Breast epithelium (tissue), 4 donors: ENCODE data around the gene APOL3. TPM values are rescaled to one million over a fixed set of nuclear protein-coding genes. Genes with fewer than 3 reads are reported as not detected.

Experiments used
- DNase-seq, 2 donors: peaks; one replicate each; pipeline ENCODE4 v3.0.0-alpha.2; 2019; ENCODE audit warnings: low spot score in 2 of 2
- H3K27ac ChIP-seq, 2 donors: fragments of 200-600 bp; sonication (generic) in 1 of 2; one replicate each; pipeline ENCODE4 v1.5.1; 2016 to 2019; ENCODE audit warnings: mild to moderate bottlenecking in 1 of 2
- H3K27me3 ChIP-seq, 2 donors: fragments of 200-600 bp; sonication (generic) in 1 of 2; one replicate each; pipeline versions ENCODE4 v1.5.1 to v1.6.0; 2017 to 2019; ENCODE audit warnings: control low read depth in 1 of 2, mild to moderate bottlenecking in 1 of 2
- H3K36me3 ChIP-seq: fragments of 200-600 bp; one replicate; pipeline ENCODE4 v1.5.1; 2019
- H3K4me1 ChIP-seq, 2 donors: fragments of 200-600 bp; sonication (generic); one replicate each; pipeline ENCODE4 v1.5.1; 2016 to 2019; ENCODE audit warnings: control low read depth in 1 of 2
- H3K4me3 ChIP-seq, 3 donors: fragments of 200-600 bp; sonication (generic); 1 replicate in 2 of 3; 2 replicates in 1 of 3; pipeline ENCODE4 v1.5.1; 2016 to 2019; ENCODE audit warnings: mild to moderate bottlenecking in 3 of 3, moderate library complexity in 2 of 3
- H3K9me3 ChIP-seq, 2 donors: fragments of 200-600 bp; sonication (generic) in 1 of 2; one replicate each; pipeline ENCODE4 v1.5.1; 2016 to 2019; ENCODE audit warnings: control low read depth in 1 of 2
- CTCF ChIP-seq, 3 donors: fragments of 450-650 bp; IDR thresholded peaks; one replicate each; pipeline ENCODE4 v1.5.1; 2016 to 2017; ENCODE audit warnings: antibody characterized with exemption in 3 of 3, mild to moderate bottlenecking in 3 of 3, moderate library complexity in 3 of 3
- POLR2A ChIP-seq: fragments of 450-650 bp; IDR thresholded peaks from one replicate; pipeline ENCODE4 v1.6.1; 2016; ENCODE audit warnings: antibody characterized with exemption, mild to moderate bottlenecking, moderate library complexity
- POLR2AphosphoS5 ChIP-seq, 3 donors: sonication (generic); formaldehyde crosslinking; IDR thresholded peaks; one replicate each; pipeline ENCODE4 v1.6.1; 2017; ENCODE audit warnings: antibody characterized with exemption in 3 of 3
- intact Hi-C: fragments of 100-400 bp; cut with DNase I; formaldehyde crosslinking; loops from one replicate; pipeline ENCODE4 v1.15.1; 2023; ENCODE audit warnings: low total_unique reads
- total RNA-seq, 3 donors: library from RNA; depleted of rRNA; stranded (reverse); fragments of >200 nt; gene quantifications; one replicate each; pipeline ENCODE4 v1.1.0, GENCODE V29; 2016

The APOL3 gene
- total RNA-seq, 3 donors from 2014 or later = 46.5 to 130 (median 101) TPM

GRCh38 chr22:36117053-36117554, 43.5 kb downstream of the APOL3 start:
- Histone ChIP-seq H3K27me3 (no peaks in the 10 kb centered on the region), H3K4me3 (no peak overlapping the region), H3K27ac (no peak overlapping the region), H3K4me1 (no peaks in the 10 kb centered on the region), H3K9me3 (no peaks in the 10 kb centered on the region), H3K36me3 (no peaks in the 10 kb centered on the region)
- no peak for TF ChIP-seq POLR2AphosphoS5 (IDR thresholded peaks at IDR 0.05)
- no peak for TF ChIP-seq POLR2A
- no peak for TF ChIP-seq CTCF (IDR thresholded peaks at IDR 0.05)
- intact Hi-C loops = loop anchor here (10.0 kb wide), 1 partner anchor 502 kb away; the partner anchor contains the start of gene MB
- DNase-seq = no peak

- TF ChIP-seq POLR2A = no peak
- TF ChIP-seq POLR2AphosphoS5 (IDR thresholded peaks at IDR 0.05) = no peak
- TF ChIP-seq CTCF (IDR thresholded peaks at IDR 0.05) = no peak
- no peaks in the 10 kb centered on the region for H3K27me3 ChIP-seq
- H3K36me3 ChIP-seq = no peaks in the 10 kb centered on the region
- no peaks in the 10 kb centered on the region for H3K4me1 ChIP-seq
- H3K9me3 ChIP-seq = no peaks in the 10 kb centered on the region
- no peak for DNase-seq
- no peak overlapping the region for H3K4me3 ChIP-seq
- intact Hi-C loops = loop anchor here (10.0 kb wide), 1 partner anchor 501 kb away; the partner anchor contains the start of gene MB
- no peak overlapping the region for H3K27ac ChIP-seq
These were observed 44.4 kb downstream of the APOL3 start for GRCh38 chr22:36116127-36116526.

GRCh38 chr22:36113121-36113520, 47.4 kb downstream of the APOL3 start:
- intact Hi-C loops = loop anchor here (10.0 kb wide), 1 partner anchor 498 kb away; the partner anchor contains the start of gene MB
- Histone ChIP-seq H3K27ac (no peak overlapping the region), H3K4me1 (peaks cover 0 to 4% of the 10 kb centered on the region in 2 donors), H3K27me3 (no peaks in the 10 kb centered on the region), H3K9me3 (no peaks in the 10 kb centered on the region), H3K36me3 (no peaks in the 10 kb centered on the region), H3K4me3 (no peak overlapping the region)
- TF ChIP-seq POLR2A = no peak
- no peak for TF ChIP-seq CTCF (IDR thresholded peaks at IDR 0.05)
- TF ChIP-seq POLR2AphosphoS5 (IDR thresholded peaks at IDR 0.05) = no peak
- no peak for DNase-seq

- no peak for DNase-seq
- no peak overlapping the region for H3K4me3 ChIP-seq
- peaks cover 0 to 4% of the 10 kb centered on the region in 2 donors for H3K4me1 ChIP-seq
- intact Hi-C loops = loop anchor here (10.0 kb wide), 1 partner anchor 497 kb away; the partner anchor contains the start of gene MB
- TF ChIP-seq POLR2A = no peak
- TF ChIP-seq POLR2AphosphoS5 (IDR thresholded peaks at IDR 0.05) = no peak
- TF ChIP-seq CTCF (IDR thresholded peaks at IDR 0.05) = no peak
- no peaks in the 10 kb centered on the region for H3K9me3 ChIP-seq
- no peaks in the 10 kb centered on the region for H3K36me3 ChIP-seq
- H3K27me3 ChIP-seq = no peaks in the 10 kb centered on the region
- H3K27ac ChIP-seq = no peak overlapping the region
These were observed 49.2 kb downstream of the APOL3 start for GRCh38 chr22:36111316-36111715.

GRCh38 chr22:36110306-36110881, 50.2 kb downstream of the APOL3 start:
- Histone ChIP-seq H3K27ac (peak overlapping the region; percentile 78 to 85), H3K4me1 (peaks cover 0 to 4% of the 10 kb centered on the region in 2 donors), H3K9me3 (no peaks in the 10 kb centered on the region), H3K27me3 (no peaks in the 10 kb centered on the region), H3K36me3 (no peaks in the 10 kb centered on the region), H3K4me3 (no peak overlapping the region)
- TF ChIP-seq POLR2AphosphoS5 (IDR thresholded peaks at IDR 0.05) (no peak), POLR2A (no peak), CTCF (IDR thresholded peaks at IDR 0.05) (no peak)
- intact Hi-C loops = loop anchor here (10.0 kb wide), 1 partner anchor 496 kb away; the partner anchor contains the start of gene MB
- DNase-seq = peak in 1 of 2 donors; percentile 73
